ENCODE measurements around the gene FAM25A.

The FAM25A gene

GRCh38 chr10:87053577-87054181 is 33.6 kb downstream of the FAM25A start:
- no peak for DNase-seq
- in situ Hi-C loops (cut with HindIII; ENCODE audit: low pct_ligation_motif_present, low pct_unique_long_range_greater_than_20kb, low sequenced_read_pairs) = no loop called here

- in situ Hi-C loops (cut with HindIII; ENCODE audit: low pct_ligation_motif_present, low pct_unique_long_range_greater_than_20kb, low sequenced_read_pairs) = no loop called here
- DNase-seq = no peak
These were observed 34.5 kb downstream of the FAM25A start for GRCh38 chr10:87054373-87055295.

- in situ Hi-C loops (cut with HindIII; ENCODE audit: low pct_ligation_motif_present, low pct_unique_long_range_greater_than_20kb, low sequenced_read_pairs) = no loop called here
- DNase-seq = no peak
These were observed 38.1 kb downstream of the FAM25A start for GRCh38 chr10:87058171-87058570.

- in situ Hi-C loops (cut with HindIII; ENCODE audit: low pct_ligation_motif_present, low pct_unique_long_range_greater_than_20kb, low sequenced_read_pairs) = no loop called here
- DNase-seq = no peak
These were observed 39.3 kb downstream of the FAM25A start for GRCh38 chr10:87059401-87059800.

GRCh38 chr10:87060280-87060928 is 40.3 kb downstream of the FAM25A start:
- in situ Hi-C loops (cut with HindIII; ENCODE audit: low pct_ligation_motif_present, low pct_unique_long_range_greater_than_20kb, low sequenced_read_pairs) = no loop called here
- no peak for DNase-seq

- in situ Hi-C loops (cut with HindIII; ENCODE audit: low pct_ligation_motif_present, low pct_unique_long_range_greater_than_20kb, low sequenced_read_pairs) = no loop called here
- no peak for DNase-seq
These were observed 44.6 kb downstream of the FAM25A start for GRCh38 chr10:87064651-87065050.

- in situ Hi-C loops (cut with HindIII; ENCODE audit: low pct_ligation_motif_present, low pct_unique_long_range_greater_than_20kb, low sequenced_read_pairs) = no loop called here
- DNase-seq = no peak
These were observed 46.1 kb downstream of the FAM25A start for GRCh38 chr10:87066178-87066577.

- in situ Hi-C loops (cut with HindIII; ENCODE audit: low pct_ligation_motif_present, low pct_unique_long_range_greater_than_20kb, low sequenced_read_pairs) = no loop called here
- no peak for DNase-seq
These were observed 46.8 kb downstream of the FAM25A start for GRCh38 chr10:87066865-87067264.

GRCh38 chr10:87068281-87068680 is 48.2 kb downstream of the FAM25A start:
- in situ Hi-C loops (cut with HindIII; ENCODE audit: low pct_ligation_motif_present, low pct_unique_long_range_greater_than_20kb, low sequenced_read_pairs) = no loop called here
- no peak for DNase-seq

GRCh38 chr10:87072449-87072848 is 52.4 kb downstream of the FAM25A start:
- in situ Hi-C loops (cut with HindIII; ENCODE audit: low pct_ligation_motif_present, low pct_unique_long_range_greater_than_20kb, low sequenced_read_pairs) = no loop called here
- DNase-seq = no peak
